GM04503 (cell line): ENCODE data around the gene MED29.

ENCODE experiments used
- DNase-seq: peaks from one replicate; pipeline ENCODE4 v3.0.0-alpha.2; 2012; ENCODE audit warnings: low read depth

Gene MED29, protein sequence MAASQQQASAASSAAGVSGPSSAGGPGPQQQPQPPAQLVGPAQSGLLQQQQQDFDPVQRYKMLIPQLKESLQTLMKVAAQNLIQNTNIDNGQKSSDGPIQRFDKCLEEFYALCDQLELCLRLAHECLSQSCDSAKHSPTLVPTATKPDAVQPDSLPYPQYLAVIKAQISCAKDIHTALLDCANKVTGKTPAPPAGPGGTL

DNA sequence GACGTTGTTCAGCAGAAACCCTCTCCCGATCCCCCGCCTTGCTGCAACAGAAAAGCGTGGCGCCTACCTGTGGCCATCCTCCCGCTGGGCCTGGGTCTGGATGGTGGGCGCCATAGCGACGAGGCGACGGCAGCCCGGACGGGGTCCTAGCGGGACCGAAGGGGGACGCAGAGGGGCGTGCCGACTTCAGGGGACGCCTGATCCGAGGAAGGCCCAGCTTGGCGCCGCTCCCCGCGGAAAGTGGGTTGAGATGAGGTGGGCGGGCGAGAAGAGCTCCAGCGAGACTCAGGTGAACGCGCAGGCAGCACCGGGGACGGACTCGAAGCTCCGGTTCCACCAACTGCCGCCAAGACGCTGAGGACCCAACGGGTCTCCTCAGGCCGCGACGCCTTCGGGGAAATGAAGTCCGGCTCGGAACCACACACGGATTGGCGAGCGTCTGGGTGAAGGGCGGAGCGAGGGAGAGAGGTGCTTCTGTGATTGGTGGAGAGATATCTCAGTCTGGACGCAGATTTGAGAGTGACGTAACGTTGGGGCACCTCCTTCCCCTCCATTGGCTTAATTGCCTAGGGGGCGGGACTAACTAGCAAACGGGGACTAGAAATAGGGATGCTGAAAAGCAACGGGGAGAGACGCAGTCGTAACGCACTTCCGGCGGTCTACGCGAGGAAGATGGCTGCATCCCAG lies at the start of gene MED29, which contains the start of gene PAF1:
TSS of gene MED29 (plus strand) at position 628 of the 687 bp plus-strand sequence. CDS start at position 673, 45 bp downstream.
TSS of gene PAF1 (minus strand) at position 356 of the 687 bp plus-strand sequence. CDS start at position 114, 242 bp downstream.
- peak; percentile 98 for DNase-seq

- peak; percentile 73 for DNase-seq
Observed at GRCh38 chr19:39341719-39342604, 49.2 kb upstream of the MED29 start, which contains the start of gene SAMD4B. Gene SAMD4B, plus strand, starts transcription at chr19:39342421. Its CDS starts 14,473 bp downstream, at chr19:39356894.

DNA sequence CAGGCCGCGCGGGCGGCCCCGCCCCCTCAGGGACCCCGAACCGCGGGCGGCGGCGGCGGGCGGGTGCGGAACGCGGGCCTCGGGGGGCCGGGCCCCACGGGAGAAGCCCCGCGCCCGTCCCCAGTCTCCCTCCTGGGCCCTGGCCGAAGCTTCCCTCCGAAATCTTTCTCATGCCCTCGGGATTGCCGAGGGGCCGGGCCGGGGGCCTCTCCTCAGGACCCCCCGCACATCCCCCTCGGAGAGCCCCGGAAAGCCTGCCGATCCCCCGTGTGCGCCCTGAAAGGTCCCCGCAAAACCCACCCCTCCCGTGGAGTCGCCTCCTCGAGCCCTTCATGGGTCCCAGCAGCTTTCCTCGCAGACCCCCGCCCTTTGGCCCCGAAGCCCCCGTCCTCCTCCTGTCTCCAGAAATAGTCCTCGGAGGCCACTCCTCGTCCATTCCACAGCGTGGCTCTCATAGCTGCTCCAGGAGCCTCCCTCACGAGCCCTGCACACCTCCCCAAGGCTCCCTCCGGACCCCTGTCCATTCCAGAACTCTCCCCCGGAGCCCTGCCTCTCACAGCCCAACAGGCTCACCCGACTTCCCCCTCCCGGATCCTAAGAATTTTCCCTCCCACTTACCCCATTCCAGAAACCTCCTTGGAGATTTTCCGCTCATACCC lies 48.4 kb upstream of the MED29 start:
- DNase-seq, result no peak

GRCh38 chr19:39345956-39346355 lies 45.2 kb upstream of the MED29 start:
- no peak for DNase-seq

GRCh38 chr19:39347332-39348164 lies 43.6 kb upstream of the MED29 start:
- no peak for DNase-seq

DNA sequence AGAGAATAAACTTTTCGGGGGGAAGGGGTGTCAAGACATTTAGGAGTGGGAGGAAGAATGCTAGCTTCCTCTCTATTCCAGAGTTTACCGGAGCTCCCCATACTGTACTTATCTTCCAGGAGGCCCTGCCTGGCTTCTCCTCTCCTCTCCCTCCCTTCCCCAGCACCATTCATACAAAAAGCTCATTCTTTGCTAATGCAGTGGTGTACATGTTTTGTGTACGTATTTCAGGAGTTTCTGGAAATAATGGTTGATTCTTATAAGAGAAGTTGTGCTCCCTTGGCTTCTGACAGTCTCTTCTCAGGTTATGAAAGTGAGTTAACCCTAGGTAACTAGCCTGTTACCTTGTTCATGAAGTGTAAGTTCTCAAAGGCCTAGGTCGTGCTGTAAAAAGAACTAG lies 41.9 kb upstream of the MED29 start:
- DNase-seq, result no peak

GRCh38 chr19:39350156-39350555 lies 41.0 kb upstream of the MED29 start:
- no peak for DNase-seq

DNA sequence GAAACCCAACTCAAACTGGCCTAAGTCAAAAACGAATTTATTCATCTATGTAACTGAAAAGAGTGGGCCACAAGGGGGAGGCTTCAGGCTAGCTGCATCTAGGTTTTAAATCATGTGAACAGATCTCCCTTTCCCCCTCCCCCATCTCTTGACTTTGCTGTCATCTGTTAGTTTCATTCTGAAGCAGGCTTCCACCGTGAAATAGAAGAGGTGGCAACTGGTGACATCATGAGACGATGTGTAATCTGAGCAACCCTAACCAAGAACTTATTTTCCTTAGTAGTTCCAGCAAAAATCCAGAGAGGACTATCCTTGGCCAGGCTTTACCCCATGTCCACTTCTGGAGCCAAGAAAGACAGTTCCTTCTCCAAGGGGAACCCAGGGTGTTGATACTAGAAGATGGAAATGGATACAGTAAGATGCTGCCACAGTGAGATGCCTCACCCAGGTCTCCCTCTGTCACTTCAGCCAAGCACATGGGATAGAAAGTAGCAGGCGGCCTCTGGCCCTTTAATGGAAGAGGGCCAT lies 39.6 kb upstream of the MED29 start:
- no peak for DNase-seq

DNA sequence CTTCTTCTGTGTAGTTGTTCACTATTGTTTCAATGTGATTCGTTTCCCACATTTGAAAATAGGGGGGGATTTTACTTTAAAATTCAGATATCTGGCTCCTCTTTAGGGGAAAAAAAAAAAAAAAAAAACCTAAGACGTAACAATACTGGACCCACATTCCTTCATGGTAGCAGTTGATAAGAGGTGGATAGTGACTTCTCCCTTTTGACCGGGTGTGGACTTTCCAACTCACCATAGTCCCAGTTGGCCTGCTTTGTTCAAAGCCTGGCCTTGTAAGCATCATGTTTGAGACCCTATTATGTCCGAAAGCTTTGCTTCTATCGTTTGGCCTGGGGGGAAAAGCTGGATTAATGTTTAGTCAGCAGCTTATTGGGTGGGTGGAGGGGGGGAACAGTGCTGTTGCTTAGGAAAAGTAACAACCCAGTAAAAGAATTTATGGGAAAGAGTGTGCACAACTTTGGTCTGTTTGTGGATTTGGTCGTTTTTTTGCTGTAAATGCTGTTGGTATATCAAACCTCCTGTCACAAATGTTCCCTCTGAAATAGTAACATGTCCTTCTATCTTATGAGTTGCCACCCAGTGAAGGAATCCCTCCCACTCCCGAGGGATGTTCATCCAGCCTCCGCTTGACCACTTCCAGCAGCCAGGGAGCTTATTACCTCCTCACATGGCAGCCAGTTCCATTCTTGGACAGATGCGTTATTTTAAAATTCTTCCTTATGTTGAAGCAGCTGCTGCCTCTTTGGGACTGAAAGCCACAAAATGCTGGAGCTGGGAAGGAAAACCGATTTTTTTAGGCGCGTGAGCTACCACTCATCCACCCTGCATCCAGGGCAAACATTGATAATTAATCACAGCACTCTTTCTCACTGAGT lies 38.6 kb upstream of the MED29 start:
- DNase-seq, result no peak

DNA sequence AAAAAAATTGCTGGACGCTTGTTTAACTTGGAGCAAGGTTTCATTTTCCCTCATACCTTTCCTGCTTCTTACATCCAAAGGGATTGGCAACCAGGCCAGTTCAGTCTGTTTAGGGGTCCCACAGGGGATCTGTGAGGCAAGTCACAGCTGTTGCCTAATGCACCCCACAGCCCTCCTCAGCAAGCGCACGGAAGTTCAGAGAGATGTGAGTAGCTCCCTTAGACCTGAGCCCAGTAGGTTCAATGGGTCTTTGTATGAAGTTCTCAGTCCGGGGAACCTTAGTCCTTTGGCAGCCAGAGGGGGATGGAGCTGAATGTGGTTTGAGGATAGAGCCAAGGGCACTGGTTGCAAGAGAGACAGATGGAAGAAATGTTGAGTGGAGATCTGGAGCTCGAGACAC lies 35.9 kb upstream of the MED29 start:
- no peak for DNase-seq

GRCh38 chr19:39356073-39356472 lies 35.1 kb upstream of the MED29 start:
- DNase-seq, result no peak

GRCh38 chr19:39356647-39357046 lies 34.5 kb upstream of the MED29 start:
- no peak for DNase-seq

GRCh38 chr19:39359026-39359425 lies 32.2 kb upstream of the MED29 start:
- no peak for DNase-seq

- DNase-seq, result no peak
Observed at GRCh38 chr19:39360599-39360998, 30.6 kb upstream of the MED29 start.

DNA sequence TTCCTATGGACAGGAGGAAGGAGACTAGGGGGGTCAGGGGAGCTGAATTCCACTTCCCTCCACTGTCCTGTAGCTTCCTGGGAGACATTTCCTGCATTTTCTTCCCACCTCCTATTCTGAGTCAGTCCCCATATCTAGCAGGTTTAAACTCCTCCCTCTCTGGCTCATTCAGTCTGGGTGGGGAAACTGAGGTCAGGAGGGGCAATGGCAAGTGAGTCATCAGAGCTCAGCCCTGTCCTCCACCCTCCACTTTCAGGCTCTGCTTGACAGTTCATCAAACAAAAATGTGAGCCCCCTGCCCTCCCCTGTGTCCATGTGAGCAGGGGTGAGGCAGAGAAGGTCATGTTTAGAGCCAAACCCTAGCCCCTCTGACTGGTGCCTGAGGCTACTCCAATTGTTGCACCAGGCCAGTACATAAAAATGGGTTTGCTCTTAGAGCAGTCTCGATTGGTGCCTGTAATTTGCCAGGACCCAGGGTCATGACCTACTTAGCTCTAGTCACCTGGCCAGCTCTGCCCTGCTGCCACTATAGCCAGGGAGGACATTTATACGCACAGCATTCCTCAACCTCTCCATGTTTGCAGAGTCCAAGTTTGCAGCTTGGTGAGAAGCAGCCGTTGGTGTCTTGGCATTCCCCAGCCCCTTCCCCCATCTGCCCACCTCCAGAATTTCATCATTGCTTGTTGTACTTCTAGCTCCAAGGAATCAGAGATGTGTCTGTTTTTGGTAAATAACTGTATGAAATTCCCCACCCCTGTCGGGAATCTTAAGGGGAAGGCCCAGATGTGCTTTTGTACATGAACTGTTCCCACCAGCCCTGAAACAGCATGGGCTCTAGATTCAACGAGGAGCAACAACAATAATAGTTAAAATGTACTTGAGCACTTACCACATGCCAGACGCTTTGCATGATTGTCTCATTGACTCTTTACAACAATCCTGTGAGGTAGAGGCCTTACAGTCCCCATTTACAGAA lies 28.2 kb upstream of the MED29 start:
- no peak for DNase-seq

- DNase-seq, result no peak
Observed at GRCh38 chr19:39363901-39364457, 27.2 kb upstream of the MED29 start.

DNA sequence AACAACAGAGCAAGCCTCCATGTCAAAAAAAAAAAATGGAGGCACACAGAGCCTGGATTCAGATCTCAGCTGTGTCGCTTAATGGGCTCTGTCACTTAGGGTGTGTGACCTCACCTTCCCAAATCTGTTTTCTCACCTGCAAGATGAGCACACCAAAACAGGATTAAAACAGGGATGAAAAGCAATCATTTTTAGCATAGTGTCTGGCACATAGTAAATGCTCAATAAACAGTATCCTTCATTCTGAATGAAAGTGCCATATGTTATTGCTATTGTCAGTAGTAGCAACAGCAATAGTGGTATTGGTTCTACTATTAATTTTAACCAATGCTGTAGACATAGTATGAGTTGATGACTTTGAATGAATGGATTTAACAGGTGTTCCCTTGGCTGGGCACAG lies 25.6 kb upstream of the MED29 start:
- DNase-seq, result no peak

DNA sequence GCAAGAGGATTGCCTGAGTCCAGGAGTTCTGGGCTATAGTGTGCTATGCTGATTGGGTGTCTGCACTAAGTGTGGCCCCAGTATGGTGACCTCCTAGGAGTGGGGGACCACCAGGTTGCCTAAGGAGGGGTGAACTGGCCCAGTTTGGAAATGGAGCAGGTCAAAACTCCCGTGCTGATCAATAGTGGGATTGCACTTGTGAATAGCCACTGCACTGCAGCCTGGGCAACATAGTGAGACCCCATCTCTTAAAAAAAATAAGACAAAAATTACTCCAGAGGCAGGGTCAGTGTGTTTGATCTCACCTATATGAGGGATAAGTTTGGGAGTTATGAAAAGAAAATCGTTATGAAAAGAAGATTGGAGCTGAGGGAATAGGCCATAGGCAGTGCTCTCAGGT lies 22.0 kb upstream of the MED29 start:
- DNase-seq, result no peak
